Kidney (tissue), 14 donors: Measurements from ENCODE around the gene UBASH3A. TPM values are rescaled to one million over a fixed set of nuclear protein-coding genes. Genes with fewer than 3 reads are reported as not detected.

Experiments used
- DNase-seq, 5 donors: peaks; one replicate each; pipeline ENCODE4 v3.0.0-alpha.2; 2013 to 2020
- FAIRE-seq: peaks from 2 replicates; lab custom pipeline; 2012; peaks lifted over from hg19 to GRCh38; lab: Jason Lieb, UNC
- H3K27ac ChIP-seq, 2 donors: one replicate each; pipeline ENCODE4 v1.7.0; 2013; ENCODE audit warnings: low read depth in 2 of 2, low read length in 2 of 2, inconsistent platforms in 1 of 2
- H3K27me3 ChIP-seq: one replicate; pipeline ENCODE4 v1.7.1; 2013; ENCODE audit warnings: low read length, inconsistent platforms; ENCODE audit not compliant: control insufficient read depth, insufficient read depth
- H3K36me3 ChIP-seq, 3 donors: one replicate each; pipeline versions ENCODE4 v1.7.0 to v1.7.1; 2013; ENCODE audit warnings: low read length in 3 of 3, control low read depth in 1 of 3, inconsistent platforms in 1 of 3; ENCODE audit not compliant: insufficient read depth in 3 of 3, control insufficient read depth in 2 of 3
- H3K4me1 ChIP-seq, 3 donors: one replicate each; pipeline versions ENCODE4 v1.7.0 to v1.7.1; 2013; ENCODE audit warnings: low read length in 3 of 3, inconsistent platforms in 1 of 3, low read depth in 1 of 3; ENCODE audit not compliant: control insufficient read depth in 2 of 3, insufficient read depth in 2 of 3
- H3K4me3 ChIP-seq, 3 donors: one replicate each; pipeline versions ENCODE4 v1.7.0 to v1.8.1; 2013; ENCODE audit warnings: low read length in 3 of 3, control low read depth in 1 of 3, inconsistent platforms in 1 of 3
- H3K9ac ChIP-seq, 3 donors: one replicate each; pipeline versions ENCODE4 v1.7.0 to v1.7.1; 2013; ENCODE audit warnings: low read length in 3 of 3, control low read depth in 1 of 3, inconsistent platforms in 1 of 3
- H3K9me3 ChIP-seq, 3 donors: one replicate each; pipeline versions ENCODE4 v1.7.0 to v1.7.1; 2013; ENCODE audit warnings: low read length in 3 of 3, control low read depth in 1 of 3, inconsistent platforms in 1 of 3; ENCODE audit not compliant: control insufficient read depth in 2 of 3, insufficient read depth in 1 of 3
- intact Hi-C: fragments of 100-400 bp; cut with DNase I; formaldehyde crosslinking; loops from one replicate; pipeline ENCODE4 v1.11.1; 2022
- polyA plus RNA-seq: library from polyadenylated mRNA; stranded (reverse); fragments of 350-450 nt; fragmentation: Illumina TruSeq; extraction: RNeasy Lipid Tissue Mini Kit (QIAGEN cat#74804); gene quantifications from one replicate; pipeline ENCODE4 v1.2.3, GENCODE V29; 2014; ENCODE audit warnings: low read depth, low replicate concordance; ENCODE audit not compliant: insufficient read depth
- total RNA-seq: library from RNA; stranded (reverse); fragmentation: NEBNext Ultra II Directional; extraction: Animal tissue kit (Norgen Biotek cat#: 25700); gene quantifications from one replicate; pipeline ENCODE4 v1.2.1, GENCODE V29; 2021
- TF ChIP-seq, protein P1 (sequence below): IDR thresholded peaks from 3 replicates; pipeline ENCODE4 v1.5.1; 2012; ENCODE audit warnings: mild to moderate bottlenecking, moderate library complexity, borderline replicate concordance; ENCODE audit not compliant: insufficient read depth; ENCODE audit errors: extremely low read depth
- donor health status: control.
- donor health status: control.
- donor health status: control.
- donor health status: control.
- donor health status: control.
- donor health status: DM: yes; HTN: yes; CAD: no.
- donor health status: Normal renal cell carcinoma (clear cell type).

Gene UBASH3A
- total and polyA plus RNA-seq, 2 donors from 2014 or later = 2.7 TPM; not detected in 1

DNA sequence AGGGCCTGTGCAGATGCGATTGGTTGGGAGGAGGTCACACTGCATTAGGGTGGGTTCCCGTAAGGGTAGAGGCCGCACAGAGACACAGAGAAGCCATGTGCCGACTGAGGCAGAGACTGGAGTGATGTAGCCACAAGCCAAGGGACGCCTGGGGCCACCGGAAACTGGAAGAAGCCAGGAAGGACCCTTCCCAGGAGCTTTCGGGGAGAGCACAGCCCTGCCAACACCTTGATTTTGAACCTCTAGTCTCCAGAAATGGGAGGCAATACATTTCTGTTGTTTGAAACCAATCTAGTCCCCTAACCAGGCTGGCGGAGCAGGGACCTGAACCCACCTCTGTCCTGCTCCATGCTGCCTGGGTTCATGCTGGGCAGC, 10.8 kb downstream of the UBASH3A start:
- Histone ChIP-seq H3K27ac (no peak overlapping the region), H3K36me3 (no peaks in the 10 kb centered on the region), H3K4me1 (no peaks in the 10 kb centered on the region), H3K27me3 (no peaks in the 10 kb centered on the region), H3K9ac (no peak overlapping the region), H3K4me3 (no peak overlapping the region), H3K9me3 (no peaks in the 10 kb centered on the region)
- FAIRE-seq (no peak), DNase-seq (no peak)
- intact Hi-C loops = no loop called here
- TF ChIP-seq, protein P1, sequence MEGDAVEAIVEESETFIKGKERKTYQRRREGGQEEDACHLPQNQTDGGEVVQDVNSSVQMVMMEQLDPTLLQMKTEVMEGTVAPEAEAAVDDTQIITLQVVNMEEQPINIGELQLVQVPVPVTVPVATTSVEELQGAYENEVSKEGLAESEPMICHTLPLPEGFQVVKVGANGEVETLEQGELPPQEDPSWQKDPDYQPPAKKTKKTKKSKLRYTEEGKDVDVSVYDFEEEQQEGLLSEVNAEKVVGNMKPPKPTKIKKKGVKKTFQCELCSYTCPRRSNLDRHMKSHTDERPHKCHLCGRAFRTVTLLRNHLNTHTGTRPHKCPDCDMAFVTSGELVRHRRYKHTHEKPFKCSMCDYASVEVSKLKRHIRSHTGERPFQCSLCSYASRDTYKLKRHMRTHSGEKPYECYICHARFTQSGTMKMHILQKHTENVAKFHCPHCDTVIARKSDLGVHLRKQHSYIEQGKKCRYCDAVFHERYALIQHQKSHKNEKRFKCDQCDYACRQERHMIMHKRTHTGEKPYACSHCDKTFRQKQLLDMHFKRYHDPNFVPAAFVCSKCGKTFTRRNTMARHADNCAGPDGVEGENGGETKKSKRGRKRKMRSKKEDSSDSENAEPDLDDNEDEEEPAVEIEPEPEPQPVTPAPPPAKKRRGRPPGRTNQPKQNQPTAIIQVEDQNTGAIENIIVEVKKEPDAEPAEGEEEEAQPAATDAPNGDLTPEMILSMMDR = no peak

DNA sequence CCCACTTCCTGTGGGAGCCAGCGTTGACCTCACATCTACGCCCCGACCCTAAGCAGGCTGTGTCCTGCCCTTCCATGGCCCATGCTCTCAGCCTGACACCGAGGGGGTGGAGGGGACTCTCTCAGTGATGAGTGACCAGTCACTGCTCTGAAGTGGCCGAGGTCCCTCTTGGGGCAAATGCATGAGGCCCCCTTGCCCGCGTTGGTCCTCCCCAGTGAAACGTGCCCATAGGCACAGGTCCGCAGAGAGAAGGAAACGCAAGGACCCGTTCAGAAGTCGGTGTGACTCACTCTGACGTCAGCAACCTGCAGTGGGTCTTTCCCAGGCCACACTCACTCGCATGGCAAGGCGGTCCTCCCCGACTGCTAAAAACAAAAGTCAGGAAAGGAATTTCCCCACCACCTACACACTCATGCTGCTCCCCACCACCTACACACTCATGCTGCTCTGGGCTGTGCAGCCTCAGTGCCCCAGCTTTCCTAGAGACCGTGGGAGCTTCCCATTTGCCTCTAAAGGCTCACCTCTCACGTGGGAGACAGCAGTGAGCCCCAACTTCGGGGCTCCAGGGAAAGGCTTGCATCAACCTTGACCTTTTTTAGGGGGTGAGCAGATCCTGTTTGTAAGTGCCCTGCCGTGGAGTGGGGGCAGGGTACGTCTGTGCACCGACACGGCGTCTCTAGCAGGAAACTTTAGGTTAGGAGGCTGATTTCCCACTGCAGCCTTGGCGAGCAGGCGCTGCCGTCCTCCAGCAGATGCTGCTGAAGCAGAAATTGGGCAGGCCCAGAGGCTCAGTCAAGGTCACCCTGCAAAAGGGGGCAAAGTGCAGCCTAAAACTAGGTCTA, 11.4 kb downstream of the UBASH3A start:
- no peak overlapping the region for H3K4me3 ChIP-seq
- no peaks in the 10 kb centered on the region for H3K9me3 ChIP-seq
- DNase-seq = peak in 2 of 5 donors; percentile 14 to 83
- no peak overlapping the region for H3K27ac ChIP-seq
- TF ChIP-seq, protein P1 = no peak
- FAIRE-seq = no peak
- H3K4me1 ChIP-seq = no peaks in the 10 kb centered on the region
- no peaks in the 10 kb centered on the region for H3K36me3 ChIP-seq
- H3K27me3 ChIP-seq = no peaks in the 10 kb centered on the region
- intact Hi-C loops = no loop called here
- no peak overlapping the region for H3K9ac ChIP-seq

DNA sequence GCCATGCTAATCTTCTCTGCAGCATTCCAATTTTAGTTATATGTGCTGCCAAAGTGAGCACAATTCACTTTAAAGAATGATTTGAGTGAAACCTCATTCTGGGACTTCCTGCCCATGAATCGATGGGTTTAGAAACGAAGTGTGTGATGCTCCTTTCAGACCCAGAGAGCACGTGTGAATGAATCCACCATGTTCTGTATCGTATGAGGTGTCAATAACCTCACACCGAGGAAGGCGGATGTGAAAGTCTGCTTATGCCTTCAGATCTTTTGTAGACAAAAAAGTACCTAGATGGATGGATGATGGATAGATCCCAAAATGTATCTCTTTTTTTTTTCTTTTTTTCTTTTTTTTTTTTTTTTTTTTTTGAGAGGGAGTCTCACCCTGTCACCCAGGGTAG, 13.8 kb downstream of the UBASH3A start:
- no peak overlapping the region for H3K4me3 ChIP-seq
- no peaks in the 10 kb centered on the region for H3K9me3 ChIP-seq
- FAIRE-seq = no peak
- H3K4me1 ChIP-seq = no peaks in the 10 kb centered on the region
- no peak for DNase-seq
- H3K27ac ChIP-seq = no peak overlapping the region
- H3K9ac ChIP-seq = no peak overlapping the region
- intact Hi-C loops = no loop called here
- TF ChIP-seq, protein P1 = no peak
- H3K27me3 ChIP-seq = no peaks in the 10 kb centered on the region
- H3K36me3 ChIP-seq = no peaks in the 10 kb centered on the region
